Stimulated activated effector memory CD8-positive, alpha-beta T cell treated with anti-CD3 and anti-CD28 coated beads, Interleukin-12 subunit alpha, Interleukin-12 subunit beta, amount 100 ng/mL, for 72 hours (primary cell): ENCODE results near the gene CLK4.
A peak's percentile ranks its signal among the peaks of the same experiment; 100 is the strongest.
"Not testable (repeated sequence)": the region's sequence is repeated elsewhere in the genome, so short reads cannot be mapped to it uniquely, and the experiment has no call there.

Source experiments
- ATAC-seq: fragments of 150-1000 bp; cut with Tn5 transposase; 2 replicates; pipeline ENCODE4 v1.10.0; 2021
- DNase-seq, 2 donors: peaks; one replicate each; pipeline ENCODE4 v3.0.0; 2021 to 2022; ENCODE audit warnings: low spot score in 2 of 2
- H3K27ac Mint-ChIP-seq: one replicate; pipeline ENCODE4 v1.8.0; 2022; ENCODE audit warnings: mild to moderate bottlenecking, mixed read lengths
- H3K36me3 Mint-ChIP-seq: one replicate; pipeline ENCODE4 v1.8.0; 2022; ENCODE audit warnings: mild to moderate bottlenecking, mixed read lengths
- H3K4me1 Mint-ChIP-seq: one replicate; pipeline ENCODE4 v1.8.0; 2022; ENCODE audit warnings: mixed read lengths
- H3K4me3 Mint-ChIP-seq: one replicate; pipeline ENCODE4 v1.8.0; 2022; ENCODE audit warnings: mild to moderate bottlenecking, mixed read lengths
- H3K9me3 Mint-ChIP-seq: one replicate; pipeline ENCODE4 v1.8.0; 2022; ENCODE audit warnings: mixed read lengths

Gene CLK4

DNA sequence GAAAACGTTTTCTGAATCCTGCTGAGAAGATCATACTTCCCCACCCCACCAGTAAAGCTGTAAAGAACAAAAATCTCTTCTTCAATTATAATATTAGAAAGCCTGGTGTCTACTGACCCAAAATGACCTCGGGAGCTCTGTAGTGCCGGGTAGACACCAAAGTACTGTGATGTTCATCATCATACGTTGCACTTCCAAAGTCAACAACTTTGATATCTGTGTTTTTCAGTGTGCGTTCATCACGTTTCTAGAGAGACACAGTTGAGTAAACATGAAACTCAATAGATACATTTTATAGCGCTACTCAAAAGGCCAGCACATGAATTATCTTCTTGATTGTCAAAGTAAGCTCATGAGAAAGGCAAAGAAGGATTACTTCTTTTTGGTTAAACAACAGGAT is 14.6 kb downstream of the CLK4 start:
- ATAC-seq (no peak), DNase-seq (no peak)
- Mint-ChIP-seq H3K36me3 (peaks cover 100% of the 10 kb centered on the region), H3K27ac (no peak overlapping the region), H3K4me3 (no peak overlapping the region), H3K4me1 (peaks cover 16% of the 10 kb centered on the region), H3K9me3 (no peaks in the 10 kb centered on the region)

DNA sequence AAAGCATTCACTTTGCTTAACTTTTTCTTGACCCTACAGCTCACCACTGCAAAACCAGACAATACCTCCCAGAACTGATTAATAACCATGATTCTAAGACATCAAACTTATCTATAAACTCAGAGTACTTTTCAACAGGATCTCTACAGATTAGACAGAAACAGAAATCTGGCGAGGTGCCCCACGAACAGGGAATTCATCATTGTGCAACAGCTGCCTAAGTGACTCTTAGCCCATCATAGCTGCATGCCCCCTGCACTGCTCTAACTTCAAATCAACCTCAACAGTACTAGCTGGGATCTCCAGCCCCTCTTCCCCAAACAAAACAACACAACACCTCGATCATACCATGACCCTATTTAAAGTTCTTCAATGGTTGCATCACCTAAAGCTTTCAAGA is 20.6 kb downstream of the CLK4 start:
- no peak for ATAC-seq
- peaks cover 100% of the 10 kb centered on the region for H3K36me3 Mint-ChIP-seq

GRCh38 chr5:178605788-178606187 is 21.1 kb downstream of the CLK4 start:
- DNase-seq (no peak), ATAC-seq (no peak)
- no peaks in the 10 kb centered on the region for H3K9me3 Mint-ChIP-seq
- peaks cover 6% of the 10 kb centered on the region for H3K4me1 Mint-ChIP-seq
- no peak overlapping the region for H3K4me3 Mint-ChIP-seq
- H3K27ac Mint-ChIP-seq = no peak overlapping the region
- peaks cover 100% of the 10 kb centered on the region for H3K36me3 Mint-ChIP-seq

More for the DNA sequence above, 20.6 kb downstream of the CLK4 start:
- no peak overlapping the region for H3K4me3 Mint-ChIP-seq
- peaks cover 6% of the 10 kb centered on the region for H3K4me1 Mint-ChIP-seq
- no peak for DNase-seq
- no peaks in the 10 kb centered on the region for H3K9me3 Mint-ChIP-seq
- H3K27ac Mint-ChIP-seq = no peak overlapping the region

GRCh38 chr5:178602752-178603151 is 24.1 kb downstream of the CLK4 start:
- Mint-ChIP-seq H3K4me3 (no peak overlapping the region), H3K27ac (no peak overlapping the region), H3K9me3 (no peaks in the 10 kb centered on the region), H3K36me3 (peaks cover 82% of the 10 kb centered on the region), H3K4me1 (no peaks in the 10 kb centered on the region)
- ATAC-seq (no peak), DNase-seq (no peak)

- H3K4me1 Mint-ChIP-seq = no peaks in the 10 kb centered on the region
- H3K27ac Mint-ChIP-seq = no peak overlapping the region
- DNase-seq = no peak
- no peak for ATAC-seq
- H3K9me3 Mint-ChIP-seq = peaks cover 20% of the 10 kb centered on the region
- no peak overlapping the region for H3K4me3 Mint-ChIP-seq
- H3K36me3 Mint-ChIP-seq = peaks cover 21% of the 10 kb centered on the region
Measured at GRCh38 chr5:178595750-178596149, 31.1 kb downstream of the CLK4 start.

GRCh38 chr5:178595150-178595549 is 31.7 kb downstream of the CLK4 start:
- no peak for DNase-seq
- no peak overlapping the region for H3K27ac Mint-ChIP-seq
- no peak for ATAC-seq
- no peaks in the 10 kb centered on the region for H3K4me1 Mint-ChIP-seq
- no peak overlapping the region for H3K4me3 Mint-ChIP-seq
- peaks cover 20% of the 10 kb centered on the region for H3K9me3 Mint-ChIP-seq
- peaks cover 15% of the 10 kb centered on the region for H3K36me3 Mint-ChIP-seq

- Mint-ChIP-seq H3K27ac (no peak overlapping the region), H3K36me3 (no peaks in the 10 kb centered on the region), H3K9me3 (peaks cover 20% of the 10 kb centered on the region), H3K4me3 (peak overlapping the region; percentile 56), H3K4me1 (no peaks in the 10 kb centered on the region)
- DNase-seq = no peak
- ATAC-seq = no peak
Measured at GRCh38 chr5:178590924-178591423, 35.9 kb downstream of the CLK4 start.

DNA sequence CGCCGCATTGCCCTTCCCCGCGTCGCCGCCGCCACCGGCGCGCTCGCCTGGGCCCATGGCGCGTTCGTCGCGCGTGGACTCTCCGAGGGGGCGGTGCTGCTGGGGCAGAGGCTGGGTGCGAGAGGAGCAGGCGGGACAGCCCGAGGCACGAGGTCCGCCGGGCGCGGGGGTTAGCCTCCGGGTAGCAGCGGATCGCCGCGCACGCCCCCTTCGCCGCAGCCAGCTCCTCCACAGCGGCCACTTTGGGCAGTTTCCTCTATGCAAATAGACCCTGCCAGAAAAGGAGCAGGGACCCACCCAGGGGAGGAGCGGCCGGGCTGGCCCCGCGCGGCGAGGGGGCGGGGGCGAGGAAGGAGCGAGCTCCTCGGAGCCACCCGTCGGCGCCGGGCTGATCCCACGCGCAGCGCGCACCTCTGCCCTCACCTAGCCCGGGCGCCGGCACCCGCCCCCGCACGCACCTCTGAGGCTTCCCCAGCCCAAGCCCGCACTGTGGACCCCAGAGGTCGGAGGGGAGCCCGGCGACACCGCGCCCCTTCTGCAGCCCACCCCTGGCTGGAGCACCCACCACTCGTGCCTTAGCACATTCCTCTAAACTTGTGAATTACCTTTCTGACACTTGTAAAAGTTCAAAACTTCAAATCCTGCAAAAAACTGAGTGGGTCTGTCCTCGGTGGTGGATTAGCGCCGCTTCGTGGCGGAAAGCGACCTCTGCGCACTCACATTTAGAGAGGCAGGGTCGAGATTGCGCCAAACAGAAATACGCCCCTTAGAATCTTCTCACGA is 36.5 kb downstream of the CLK4 start, which contains the start of gene COL23A1:
Gene COL23A1 (minus strand): TSS at position 253 of the 783 bp plus-strand sequence.
- H3K9me3 Mint-ChIP-seq = peaks cover 14% of the 10 kb centered on the region
- ATAC-seq = peak; percentile 73

DNA sequence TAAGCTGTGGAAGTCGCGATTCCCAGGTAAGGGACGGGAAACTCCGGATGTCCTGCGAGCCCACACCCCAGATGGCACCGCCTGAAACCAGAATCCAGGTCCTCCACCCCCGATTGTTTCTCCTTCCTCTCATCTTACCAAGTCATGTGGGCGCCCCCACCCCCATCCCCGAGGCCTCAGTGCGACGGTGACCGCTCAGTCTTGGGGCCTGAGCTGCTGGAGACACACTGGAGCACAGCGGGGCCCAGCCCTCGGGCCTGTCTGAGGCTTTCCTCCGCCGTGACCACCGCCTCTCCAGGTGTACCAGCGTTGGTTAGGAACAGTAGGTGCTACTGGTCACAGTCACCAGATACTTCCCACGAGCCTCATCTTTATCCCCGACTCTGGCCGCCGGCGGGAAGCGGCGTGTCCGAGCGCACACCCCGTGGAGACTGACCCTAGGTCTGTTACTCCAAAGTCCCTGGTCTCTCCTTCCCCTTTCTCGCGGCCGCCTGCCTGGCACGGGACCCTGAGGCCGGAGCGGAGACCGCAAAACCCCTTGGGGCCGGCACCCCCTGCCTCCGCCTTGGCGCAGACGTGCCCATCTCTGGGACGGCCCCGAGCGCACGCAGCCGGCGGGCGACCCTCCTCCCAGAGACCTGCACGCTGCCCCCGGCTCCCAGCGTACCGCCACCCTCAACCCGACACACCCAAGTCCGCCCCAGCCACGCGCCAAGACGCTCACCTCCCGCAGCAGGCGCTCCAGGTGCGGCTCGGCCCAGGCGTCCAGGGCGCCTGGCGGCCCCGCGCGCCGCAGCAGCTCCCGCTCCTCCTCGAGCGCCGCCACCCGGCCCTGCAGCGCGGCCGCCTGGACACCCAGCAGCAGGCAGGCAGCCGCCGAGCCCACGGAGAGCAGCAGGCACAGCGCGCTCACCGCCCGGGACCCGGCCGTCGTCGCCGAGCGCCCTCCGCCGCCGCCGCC is 37.4 kb downstream of the CLK4 start:
- no peak for DNase-seq
- peak; percentile 39 for ATAC-seq
- Mint-ChIP-seq H3K36me3 (no peaks in the 10 kb centered on the region), H3K4me3 (peak overlapping the region; percentile 56), H3K9me3 (peaks cover 6% of the 10 kb centered on the region), H3K4me1 (no peaks in the 10 kb centered on the region), H3K27ac (no peak overlapping the region)

More for the DNA sequence above, 36.5 kb downstream of the CLK4 start, which contains the start of gene COL23A1:
- DNase-seq = peak; percentile 14 to 56
- no peak within 1 kb of the TSS for H3K27ac Mint-ChIP-seq
- peak within 1 kb of the TSS; percentile 56 for H3K4me3 Mint-ChIP-seq
- H3K4me1 Mint-ChIP-seq = no peaks in the 10 kb centered on the region
- H3K36me3 Mint-ChIP-seq = no peaks in the 10 kb centered on the region

DNA sequence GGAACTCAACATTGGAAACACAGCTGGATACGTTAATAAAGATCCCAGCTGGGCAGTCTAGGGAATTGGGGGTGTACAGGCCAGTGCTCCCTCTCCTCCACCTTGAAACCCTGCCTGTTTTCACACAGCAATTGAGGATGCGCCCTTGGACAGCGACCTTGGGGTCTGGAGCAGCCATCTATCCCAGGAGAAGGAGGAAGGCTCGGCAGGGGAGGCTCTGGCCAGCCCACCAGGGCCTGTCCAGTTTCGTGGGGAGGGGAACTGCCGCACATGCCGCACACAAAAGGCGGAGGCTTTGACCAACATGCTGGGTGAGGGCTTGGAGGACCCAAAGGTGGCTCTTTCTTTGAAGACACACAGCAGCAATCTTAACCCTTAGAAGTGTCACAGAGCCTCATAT is 38.1 kb downstream of the CLK4 start:
- Mint-ChIP-seq H3K4me1 (no peaks in the 10 kb centered on the region), H3K27ac (no peak overlapping the region)

GRCh38 chr5:178587763-178588611 is 38.9 kb downstream of the CLK4 start:
- no peak overlapping the region for H3K27ac Mint-ChIP-seq
- no peak overlapping the region for H3K4me3 Mint-ChIP-seq
- H3K4me1 Mint-ChIP-seq = no peaks in the 10 kb centered on the region
- H3K36me3 Mint-ChIP-seq = no peaks in the 10 kb centered on the region
- H3K9me3 Mint-ChIP-seq = no peaks in the 10 kb centered on the region
- no peak for ATAC-seq
- DNase-seq = no peak

More for the DNA sequence above, 38.1 kb downstream of the CLK4 start:
- ATAC-seq = no peak
- Mint-ChIP-seq H3K4me3 (peak overlapping the region; percentile 56), H3K36me3 (no peaks in the 10 kb centered on the region), H3K9me3 (no peaks in the 10 kb centered on the region)
- DNase-seq = no peak

GRCh38 chr5:178586396-178586795 is 40.5 kb downstream of the CLK4 start:
- ATAC-seq (no peak), DNase-seq (no peak)
- no peaks in the 10 kb centered on the region for H3K9me3 Mint-ChIP-seq
- no peak overlapping the region for H3K4me3 Mint-ChIP-seq
- no peaks in the 10 kb centered on the region for H3K36me3 Mint-ChIP-seq
- H3K27ac Mint-ChIP-seq = no peak overlapping the region
- H3K4me1 Mint-ChIP-seq = no peaks in the 10 kb centered on the region

DNA sequence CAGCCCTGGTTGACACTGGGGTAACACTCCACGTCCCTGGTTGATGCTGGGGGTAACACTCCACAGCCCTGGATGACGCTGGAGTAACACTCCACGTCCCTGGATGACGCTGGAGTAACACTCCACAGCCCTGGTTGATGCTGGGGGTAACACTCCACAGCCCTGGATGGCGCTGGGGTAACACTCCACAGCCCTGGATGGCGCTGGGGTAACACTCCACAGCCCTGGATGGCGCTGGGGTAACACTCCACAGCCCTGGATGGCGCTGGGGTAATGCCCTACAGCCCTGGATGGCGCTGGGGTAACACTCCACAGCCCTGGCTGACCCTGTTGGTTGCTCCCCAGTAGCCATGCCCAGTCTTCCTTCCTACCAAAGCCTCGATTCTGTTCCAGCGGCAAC is 41.4 kb downstream of the CLK4 start:
- peak; percentile 28 to 77 for DNase-seq
- not testable (repeated sequence) for H3K36me3 Mint-ChIP-seq, H3K4me1 Mint-ChIP-seq, H3K27ac Mint-ChIP-seq, H3K4me3 Mint-ChIP-seq, H3K9me3 Mint-ChIP-seq
- peak; percentile 78 for ATAC-seq

DNA sequence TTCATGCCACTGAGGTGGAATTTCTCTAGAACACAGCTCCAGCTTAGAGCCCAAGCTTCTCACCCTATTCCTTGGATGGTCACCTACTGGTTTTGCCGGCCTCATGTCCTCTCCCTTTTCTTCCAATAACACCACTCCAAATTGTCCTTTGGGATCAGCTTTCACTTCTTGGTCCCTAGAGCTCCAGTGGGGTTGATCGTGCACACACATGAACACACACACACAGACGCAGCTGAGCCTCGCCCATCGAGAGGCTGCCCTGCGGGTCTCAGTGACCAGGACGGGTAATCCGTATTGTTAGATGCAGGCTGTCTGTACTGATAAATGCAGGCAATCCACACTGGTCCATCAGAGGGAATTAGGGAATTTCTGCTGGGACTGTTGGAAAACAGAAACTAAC is 43.6 kb downstream of the CLK4 start:
- ATAC-seq (no peak), DNase-seq (peak in 1 of 2 donors; percentile 18)
- H3K36me3 Mint-ChIP-seq = no peaks in the 10 kb centered on the region
- H3K4me3 Mint-ChIP-seq = no peak overlapping the region
- H3K27ac Mint-ChIP-seq = no peak overlapping the region
- no peaks in the 10 kb centered on the region for H3K9me3 Mint-ChIP-seq
- no peaks in the 10 kb centered on the region for H3K4me1 Mint-ChIP-seq

DNA sequence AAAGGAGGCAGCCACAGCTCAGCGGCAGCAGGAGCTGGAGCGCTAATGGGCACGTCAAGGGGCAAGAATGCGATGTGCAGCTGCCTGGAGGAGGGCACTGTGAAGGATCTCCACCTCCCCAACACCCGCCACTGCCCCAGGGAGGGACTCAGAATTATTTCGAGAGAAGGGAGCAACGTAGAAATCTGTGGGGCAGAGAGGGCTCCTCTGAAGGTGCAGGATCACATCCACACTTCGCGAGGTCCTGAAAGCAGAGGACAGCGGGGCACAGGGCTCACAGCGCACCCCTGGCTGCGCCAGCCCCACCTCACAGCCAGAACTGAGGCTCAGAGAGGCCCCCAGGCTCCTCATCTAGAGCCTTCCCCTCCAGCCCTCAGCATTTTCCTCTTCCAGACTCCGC is 44.6 kb downstream of the CLK4 start:
- peaks cover 2% of the 10 kb centered on the region for H3K4me1 Mint-ChIP-seq
- no peaks in the 10 kb centered on the region for H3K9me3 Mint-ChIP-seq
- no peak overlapping the region for H3K4me3 Mint-ChIP-seq
- ATAC-seq (no peak), DNase-seq (no peak)
- no peaks in the 10 kb centered on the region for H3K36me3 Mint-ChIP-seq
- H3K27ac Mint-ChIP-seq = no peak overlapping the region
